Omental fat pad (tissue), 4 donors: Measurements from ENCODE around the gene RALGDS. TPM values are rescaled to one million over a fixed set of nuclear protein-coding genes. Genes with fewer than 3 reads are reported as not detected.

Source experiments
- ATAC-seq: fragments of 150-250 bp; one replicate; pipeline ENCODE4 v1.9.1; 2016; ENCODE audit warnings: mild to moderate bottlenecking, moderate library complexity; ENCODE audit not compliant: low FRiP score
- DNase-seq: peaks from one replicate; pipeline ENCODE4 v3.0.0-alpha.2; 2019; ENCODE audit warnings: low spot score
- CTCF ChIP-seq, 3 donors: fragments of 450-650 bp; IDR thresholded peaks; one replicate each; pipeline ENCODE4 v1.5.1; 2016 to 2017; ENCODE audit warnings: antibody characterized with exemption in 3 of 3, mild to moderate bottlenecking in 3 of 3, moderate library complexity in 2 of 3
- total RNA-seq, 4 donors: library from RNA; depleted of rRNA; stranded (reverse); fragments of >200 nt; gene quantifications; one replicate each; pipeline ENCODE4 v1.1.0, GENCODE V29; 2016

The RALGDS gene
- total RNA-seq, 4 donors from 2014 or later = 33.9 to 177 (median 68.9) TPM

GRCh38 chr9:133146746-133147411 lies 25.8 kb upstream of the RALGDS start:
- ATAC-seq (no peak), DNase-seq (no peak)
- no peak for TF ChIP-seq CTCF (IDR thresholded peaks at IDR 0.05)

GRCh38 chr9:133144904-133145851 lies 24.1 kb upstream of the RALGDS start:
- no peak for DNase-seq
- TF ChIP-seq CTCF (IDR thresholded peaks at IDR 0.05) = no peak
- ATAC-seq = no peak

GRCh38 chr9:133144142-133144903 lies 23.3 kb upstream of the RALGDS start:
- DNase-seq (peak; percentile 62), ATAC-seq (peak; percentile 64)
- peak in 2 of 3 donors; percentile 72 to 96 for TF ChIP-seq CTCF (IDR thresholded peaks at IDR 0.05)

- DNase-seq = no peak
- no peak for ATAC-seq
- TF ChIP-seq CTCF (IDR thresholded peaks at IDR 0.05) = no peak
Observed at GRCh38 chr9:133143639-133144141, 22.6 kb upstream of the RALGDS start.

- no peak for DNase-seq
- no peak for TF ChIP-seq CTCF (IDR thresholded peaks at IDR 0.05)
Observed at GRCh38 chr9:133142684-133143622, 21.9 kb upstream of the RALGDS start.

More at GRCh38 chr9:133142684-133143622, 21.9 kb upstream of the RALGDS start:
- no peak for ATAC-seq
